T-helper 2 cell treated with Interferon-gamma antibody and Interleukin-4, amounts not matched to agents 100 ng/mL and 5 ng/mL, for 36 hours (primary cell): Measurements from ENCODE around the gene ITIH4. TPM values are rescaled to one million over a fixed set of nuclear protein-coding genes. Genes with fewer than 3 reads are reported as not detected.
"Not testable (repeated sequence)": the region's sequence is repeated elsewhere in the genome, so short reads cannot be mapped to it uniquely, and the experiment has no call there.

ENCODE experiments used
- intact Hi-C: fragments of 100-400 bp; cut with micrococcal nuclease; formaldehyde crosslinking; loops from one replicate; pipeline ENCODE4 v1.15.1; 2023
- total RNA-seq: library from RNA; stranded (reverse); gene quantifications from 2 replicates; pipeline ENCODE4 v1.2.3, GENCODE V29; 2022

The ITIH4 gene
- total RNA-seq, 1 donor from 2014 or later = 9.7 TPM

DNA sequence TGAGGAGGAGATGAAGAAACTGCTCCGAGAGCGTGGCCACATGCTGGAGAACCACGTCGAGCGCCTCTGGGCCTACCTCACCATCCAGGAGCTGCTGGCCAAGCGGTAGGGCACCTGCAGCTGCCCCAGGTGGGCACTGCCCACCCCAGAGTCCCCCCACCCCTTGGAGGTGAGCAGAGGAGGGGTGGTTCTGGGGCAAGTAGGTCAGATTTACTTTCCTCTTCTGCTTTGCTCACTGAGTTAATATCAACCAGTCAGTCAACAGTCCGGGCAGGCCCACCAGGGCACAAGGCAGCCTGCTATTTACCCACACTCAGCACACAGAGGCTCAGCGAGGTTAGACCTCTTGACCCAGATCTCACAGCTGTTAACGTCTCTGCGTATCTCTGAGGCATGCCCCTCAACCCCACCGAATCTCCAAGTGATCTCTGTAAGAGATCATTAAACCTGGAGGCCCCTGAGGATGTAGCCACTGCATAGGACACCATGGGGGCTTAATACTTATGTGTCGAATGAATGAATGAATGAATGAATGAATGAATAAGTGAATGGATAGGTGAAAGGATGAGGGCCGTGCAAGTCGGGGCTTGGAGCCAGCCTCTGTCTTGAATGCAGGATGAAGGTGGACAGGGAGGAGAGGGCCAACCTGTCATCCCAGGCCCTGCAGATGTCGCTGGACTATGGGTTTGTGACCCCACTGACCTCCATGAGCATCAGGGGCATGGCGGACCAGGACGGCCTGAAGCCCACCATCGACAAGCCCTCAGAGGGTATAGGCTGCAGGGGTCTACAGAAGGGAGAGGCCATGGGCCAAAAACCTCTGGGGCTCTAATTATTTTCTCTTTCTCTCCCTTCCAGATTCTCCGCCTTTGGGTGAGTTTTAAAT lies 43.9 kb downstream of the ITIH4 start:
- intact Hi-C loops = no loop called here

DNA sequence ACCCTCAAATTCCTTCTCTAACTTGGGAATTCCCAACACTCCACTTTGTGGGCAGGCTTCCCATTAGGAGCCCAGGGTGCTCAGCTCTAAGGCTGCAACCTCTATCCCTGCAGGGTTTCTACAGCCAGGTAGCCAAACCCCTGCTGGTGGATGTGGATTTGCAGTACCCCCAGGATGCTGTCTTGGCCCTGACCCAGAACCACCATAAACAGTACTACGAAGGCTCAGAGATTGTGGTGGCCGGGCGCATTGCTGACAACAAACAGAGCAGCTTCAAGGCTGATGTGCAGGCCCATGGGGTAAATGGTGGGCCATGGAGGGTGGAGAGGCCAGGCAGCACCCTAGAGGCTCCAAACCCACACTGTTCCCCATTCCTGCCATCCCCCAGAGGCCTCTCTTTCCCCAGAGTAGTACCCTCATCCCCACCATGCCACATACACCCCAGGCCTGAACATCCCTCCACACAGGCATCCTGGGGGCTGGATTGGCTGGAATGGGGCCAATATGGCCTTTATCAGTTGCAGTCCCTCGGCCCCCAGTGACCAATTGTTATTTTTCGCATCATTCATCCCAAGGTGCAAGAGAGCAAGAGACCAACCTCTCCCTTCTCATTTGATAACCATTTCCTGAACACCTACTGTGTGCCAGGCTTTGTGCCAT lies 45.4 kb downstream of the ITIH4 start:
- intact Hi-C loops = no loop called here

DNA sequence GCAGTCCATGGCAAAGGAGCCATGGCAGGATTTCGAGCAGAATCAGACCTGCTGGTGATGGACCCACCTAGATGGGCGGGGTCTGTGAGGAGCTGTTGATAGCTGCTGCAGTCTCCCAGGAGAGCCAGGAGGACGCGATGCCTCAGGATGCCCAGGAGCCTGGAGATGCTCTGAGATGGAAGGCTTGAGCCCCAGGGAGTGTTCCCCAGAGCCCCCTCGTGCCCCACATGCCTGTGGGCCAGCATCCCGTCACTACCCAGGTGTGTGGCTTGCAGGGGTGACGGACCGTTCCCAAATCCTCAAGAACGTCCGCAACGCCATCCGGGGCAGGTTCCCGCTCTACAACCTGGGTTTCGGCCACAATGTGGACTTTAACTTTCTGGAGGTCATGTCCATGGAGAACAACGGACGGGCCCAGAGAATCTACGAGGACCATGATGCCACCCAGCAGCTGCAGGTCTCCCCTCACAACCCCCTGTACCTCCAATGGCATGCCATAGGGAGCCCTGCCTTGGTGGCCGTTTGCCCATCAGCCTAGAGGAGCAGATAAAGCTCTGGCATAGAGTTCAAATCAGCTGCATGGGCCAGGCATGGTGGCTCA lies 46.4 kb downstream of the ITIH4 start:
- intact Hi-C loops = no loop called here

DNA sequence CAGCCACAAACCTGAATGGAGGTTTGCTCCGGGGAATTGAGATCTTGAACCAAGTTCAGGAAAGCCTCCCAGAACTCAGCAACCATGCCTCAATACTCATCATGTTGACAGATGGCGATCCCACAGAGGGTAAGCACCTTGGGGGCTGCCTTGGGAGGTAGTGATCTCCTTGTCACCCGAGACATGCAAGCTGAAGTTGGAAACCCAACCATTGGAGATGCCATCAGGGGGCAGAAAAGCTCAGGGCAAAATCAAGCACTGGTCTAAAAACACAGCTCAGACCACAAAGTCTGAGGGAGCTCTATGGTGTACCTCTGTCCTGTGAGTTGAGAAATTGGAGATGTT lies 47.3 kb downstream of the ITIH4 start:
- intact Hi-C loops = no loop called here

DNA sequence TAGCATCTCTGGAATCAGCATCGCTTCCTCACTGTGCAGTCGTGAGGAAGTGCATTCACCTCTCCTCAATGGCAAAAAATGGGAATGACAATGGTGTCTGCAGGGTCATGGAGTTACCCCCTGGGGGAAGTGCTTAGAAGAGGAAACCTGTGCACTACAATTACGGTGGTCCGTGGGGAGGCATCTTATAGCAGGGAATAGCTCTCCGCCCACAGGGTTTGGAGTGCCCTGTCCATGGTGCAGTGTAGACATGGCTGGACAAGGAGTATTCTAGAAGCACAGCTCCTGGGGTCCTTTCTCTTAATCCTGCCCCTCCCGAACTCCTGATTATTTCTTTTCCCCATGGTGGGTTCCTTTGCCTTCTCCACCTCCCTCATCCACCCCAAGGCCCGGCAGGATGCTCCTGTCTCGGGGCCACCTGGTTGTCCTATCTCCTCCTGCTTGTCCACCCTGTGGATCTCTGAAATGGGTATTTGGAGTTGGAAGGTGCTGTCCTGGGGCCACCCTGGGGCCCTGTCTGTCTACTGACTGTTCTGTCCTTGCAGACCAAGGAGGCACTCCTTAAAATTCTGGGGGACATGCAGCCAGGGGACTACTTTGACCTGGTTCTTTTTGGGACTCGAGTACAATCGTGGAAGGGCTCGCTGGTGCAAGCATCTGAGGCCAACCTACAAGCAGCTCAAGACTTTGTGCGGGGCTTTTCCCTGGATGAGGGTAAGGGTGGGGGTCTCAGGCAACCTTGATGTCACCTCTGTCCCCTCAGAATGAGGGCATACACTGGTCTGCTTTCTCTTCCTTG lies 47.9 kb downstream of the ITIH4 start:
- intact Hi-C loops = no loop called here

DNA sequence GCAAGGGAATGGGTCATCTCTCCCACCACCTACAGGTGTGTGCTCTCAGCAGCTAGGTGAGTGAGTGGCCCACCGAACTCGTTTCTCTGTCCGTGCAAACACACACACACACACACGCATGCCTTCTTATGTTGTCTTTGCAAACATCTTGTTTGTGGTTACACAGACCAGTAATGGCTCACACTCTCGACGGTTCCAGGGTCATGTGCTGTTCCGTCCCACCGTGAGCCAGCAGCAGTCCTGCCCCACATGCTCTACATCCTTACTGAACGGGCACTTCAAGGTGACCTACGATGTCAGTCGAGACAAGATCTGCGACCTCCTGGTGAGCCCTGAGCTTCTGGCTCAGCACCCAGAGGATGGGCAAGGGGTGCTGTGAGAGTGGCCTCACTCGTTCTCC lies 48.7 kb downstream of the ITIH4 start:
- intact Hi-C loops = no loop called here

DNA sequence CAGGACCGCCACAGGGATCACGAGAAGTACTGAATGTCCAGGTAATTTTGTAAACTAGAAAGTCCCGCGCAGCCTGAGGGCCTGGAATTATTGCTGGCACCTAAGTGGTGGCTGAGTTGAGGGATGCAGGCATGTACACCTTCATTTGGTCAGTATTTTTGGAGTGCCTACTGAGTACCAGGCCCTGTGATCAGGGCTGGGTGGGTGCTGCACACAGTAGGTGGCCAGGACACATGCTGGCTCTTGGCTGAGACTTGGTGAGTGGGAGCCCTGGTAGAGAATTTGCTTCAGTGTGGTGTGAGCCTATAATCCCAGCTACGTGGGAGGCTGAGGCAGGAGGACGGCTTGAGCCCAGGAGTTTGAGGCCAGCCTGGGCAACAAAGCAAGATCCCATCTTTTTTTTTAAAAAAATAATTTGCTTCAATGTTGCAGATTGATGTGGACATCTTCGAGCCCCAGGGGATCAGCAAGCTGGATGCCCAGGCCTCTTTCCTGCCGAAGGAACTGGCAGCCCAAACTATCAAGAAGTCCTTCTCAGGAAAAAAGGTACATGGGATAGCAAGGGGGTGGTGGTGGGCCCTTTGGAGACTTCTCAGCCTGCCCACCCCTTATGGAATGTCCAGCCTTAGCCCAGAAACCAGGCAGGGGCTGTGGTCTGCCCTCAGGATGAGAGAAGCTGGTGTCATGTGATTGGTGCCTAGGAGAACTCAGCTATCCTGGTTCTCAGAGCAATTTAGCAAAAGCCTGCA lies 50.5 kb downstream of the ITIH4 start:
- intact Hi-C loops = no loop called here

DNA sequence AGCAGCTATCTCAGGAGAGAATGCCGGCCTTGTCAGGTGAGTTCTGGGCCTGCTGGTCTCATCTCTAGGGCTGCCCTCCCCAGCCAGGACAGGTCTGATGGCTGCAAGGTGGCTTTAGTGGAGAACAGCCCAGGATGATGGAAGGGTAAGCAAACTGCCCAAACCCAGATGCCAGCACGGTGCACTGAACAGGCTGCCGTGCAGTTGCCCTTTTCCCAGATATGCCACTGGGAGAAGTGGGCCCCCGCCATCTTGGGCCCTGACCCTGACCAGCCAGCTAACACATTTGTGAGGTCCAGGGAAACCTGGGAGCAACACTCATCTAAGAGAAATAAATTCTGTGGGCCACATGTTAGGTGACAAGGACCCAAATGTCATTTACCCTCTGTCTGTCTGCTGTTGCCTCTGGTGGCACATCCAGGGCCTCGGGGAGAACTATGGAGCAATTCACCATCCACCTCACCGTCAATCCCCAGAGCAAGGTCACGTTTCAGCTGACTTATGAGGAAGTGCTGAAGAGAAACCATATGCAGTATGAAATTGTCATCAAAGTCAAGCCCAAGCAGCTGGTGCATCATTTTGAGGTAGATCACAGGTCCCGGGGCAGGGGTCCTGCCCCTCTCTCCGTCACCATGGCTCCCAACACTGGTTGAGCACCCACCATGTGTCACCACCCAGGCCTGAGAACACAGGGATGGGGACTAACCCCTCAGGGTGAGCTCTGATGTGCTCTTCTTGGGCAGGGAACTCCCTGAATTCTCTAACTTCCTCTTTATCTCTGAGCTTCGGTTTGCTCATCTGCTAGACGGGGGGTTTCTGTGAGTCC lies 51.2 kb downstream of the ITIH4 start:
- intact Hi-C loops = no loop called here

DNA sequence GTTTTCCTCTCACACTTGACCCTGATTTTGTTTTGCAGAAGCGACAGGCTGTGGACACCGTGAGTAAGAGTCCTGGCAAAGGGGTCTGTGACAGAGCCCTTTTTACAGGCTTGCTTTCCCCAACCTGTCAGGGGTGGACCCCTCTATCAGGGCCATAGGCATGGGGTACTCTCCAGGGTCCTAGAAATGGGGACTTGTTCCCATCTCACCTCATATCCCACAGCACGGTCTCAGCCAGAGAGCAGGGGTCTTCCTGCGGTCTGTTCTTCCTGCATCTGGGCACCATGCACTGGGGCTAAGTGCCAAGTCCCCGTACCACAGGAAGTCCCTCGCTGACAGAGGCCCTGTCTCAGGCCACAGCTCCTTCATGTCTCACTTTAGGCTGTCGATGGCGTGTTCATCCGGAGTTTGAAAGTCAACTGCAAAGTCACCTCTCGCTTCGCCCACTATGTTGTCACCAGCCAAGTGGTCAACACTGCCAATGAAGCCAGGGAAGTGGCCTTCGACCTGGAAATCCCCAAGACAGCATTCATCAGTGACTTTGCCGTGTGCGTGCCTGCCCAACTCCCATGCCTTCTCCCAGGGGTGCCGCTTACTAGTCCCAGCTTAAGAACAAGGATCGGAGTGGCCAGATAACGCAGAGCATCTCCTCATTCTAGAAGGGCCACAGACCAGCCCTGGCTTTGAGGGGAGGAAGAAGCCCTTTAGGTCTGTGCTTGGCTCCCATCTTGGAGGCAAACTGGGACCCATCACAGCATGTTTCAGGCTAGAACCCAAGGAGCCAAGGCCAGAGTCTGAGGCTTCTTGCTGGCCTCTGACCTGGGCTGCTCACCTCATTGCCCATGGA lies 52.3 kb downstream of the ITIH4 start:
- intact Hi-C loops = no loop called here

DNA sequence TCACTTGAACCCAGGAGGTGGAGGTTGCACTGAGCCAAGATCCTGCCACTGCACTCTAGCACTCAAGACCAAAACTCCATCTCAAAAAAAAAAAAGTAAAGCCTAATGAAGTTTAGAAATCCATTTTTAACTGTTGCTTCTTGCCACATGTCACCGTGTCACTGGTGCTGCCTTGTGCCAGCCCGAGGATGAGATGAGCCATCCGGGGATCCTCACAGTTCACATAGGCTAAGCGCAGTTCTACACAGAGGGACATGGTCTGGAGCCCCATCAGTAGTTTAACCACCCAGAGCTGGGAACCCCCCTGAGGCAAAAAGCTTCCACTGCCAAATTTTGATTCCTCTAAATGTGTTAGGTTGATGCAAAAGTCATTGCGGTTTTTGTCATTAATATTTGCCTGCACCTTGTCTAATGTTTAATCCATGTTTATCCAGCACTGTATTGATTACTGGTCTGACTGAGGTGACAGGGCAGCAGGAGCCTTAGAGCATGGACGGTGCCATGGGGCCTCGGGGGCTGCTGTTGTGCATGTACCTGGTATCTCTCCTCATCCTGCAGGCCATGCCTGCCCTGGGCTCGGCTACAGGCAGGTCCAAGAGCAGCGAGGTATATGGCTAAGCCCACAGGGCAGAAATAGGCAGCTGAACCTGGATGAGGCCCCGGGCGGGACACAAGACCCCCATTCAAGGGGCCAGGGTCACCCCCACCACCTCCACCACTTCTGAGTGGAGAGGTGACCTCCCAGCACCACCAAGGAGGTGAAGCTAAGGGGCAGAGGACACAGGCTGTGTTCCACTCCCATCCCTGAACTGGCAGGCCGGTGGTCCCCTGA lies 53.1 kb downstream of the ITIH4 start, which contains the start of gene ITIH1:
TSS of gene ITIH1 (plus strand) at position 473 of the 832 bp plus-strand sequence. CDS start at position 490, 17 bp downstream.
- intact Hi-C loops = no loop called here

DNA sequence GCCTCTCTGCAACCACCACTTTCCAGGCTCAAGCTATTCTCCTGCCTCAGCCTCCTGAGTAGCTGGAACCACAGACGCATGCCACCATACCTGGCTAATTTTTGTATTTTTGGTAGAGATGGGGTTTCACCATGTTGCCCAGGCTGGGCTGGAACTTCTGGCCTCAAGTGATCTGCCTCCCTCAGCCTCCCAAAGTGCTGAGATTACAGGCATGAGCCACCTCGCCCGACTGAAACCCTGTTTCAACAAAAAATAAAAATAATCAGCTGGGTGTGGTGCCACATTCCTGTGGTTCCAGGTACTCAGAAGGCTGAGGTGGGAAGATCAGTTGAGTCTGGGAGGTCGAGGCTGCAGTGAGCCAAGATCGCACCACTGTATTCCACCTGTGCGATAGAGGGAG lies 54.0 kb downstream of the ITIH4 start:
- intact Hi-C loops = not testable (repeated sequence)

DNA sequence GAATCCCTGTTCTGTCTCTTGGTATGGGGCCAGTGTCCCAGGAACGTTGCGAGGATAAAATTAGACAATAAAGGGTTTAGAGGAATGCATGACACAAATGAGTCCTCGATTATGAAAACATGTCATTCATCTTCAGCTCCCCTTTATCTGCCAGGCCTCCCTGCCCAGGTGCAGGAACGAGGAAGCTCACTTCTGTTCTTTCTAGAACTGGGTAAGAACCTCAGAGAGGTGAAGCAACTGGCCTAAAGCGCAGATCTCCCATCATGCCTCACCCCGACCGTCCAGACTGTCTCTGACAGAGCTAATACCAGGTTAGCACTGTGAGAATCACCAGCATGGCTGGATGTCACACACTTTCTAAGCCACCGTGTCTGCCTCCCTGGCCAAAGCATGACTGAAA lies 54.6 kb downstream of the ITIH4 start:
- intact Hi-C loops = no loop called here

DNA sequence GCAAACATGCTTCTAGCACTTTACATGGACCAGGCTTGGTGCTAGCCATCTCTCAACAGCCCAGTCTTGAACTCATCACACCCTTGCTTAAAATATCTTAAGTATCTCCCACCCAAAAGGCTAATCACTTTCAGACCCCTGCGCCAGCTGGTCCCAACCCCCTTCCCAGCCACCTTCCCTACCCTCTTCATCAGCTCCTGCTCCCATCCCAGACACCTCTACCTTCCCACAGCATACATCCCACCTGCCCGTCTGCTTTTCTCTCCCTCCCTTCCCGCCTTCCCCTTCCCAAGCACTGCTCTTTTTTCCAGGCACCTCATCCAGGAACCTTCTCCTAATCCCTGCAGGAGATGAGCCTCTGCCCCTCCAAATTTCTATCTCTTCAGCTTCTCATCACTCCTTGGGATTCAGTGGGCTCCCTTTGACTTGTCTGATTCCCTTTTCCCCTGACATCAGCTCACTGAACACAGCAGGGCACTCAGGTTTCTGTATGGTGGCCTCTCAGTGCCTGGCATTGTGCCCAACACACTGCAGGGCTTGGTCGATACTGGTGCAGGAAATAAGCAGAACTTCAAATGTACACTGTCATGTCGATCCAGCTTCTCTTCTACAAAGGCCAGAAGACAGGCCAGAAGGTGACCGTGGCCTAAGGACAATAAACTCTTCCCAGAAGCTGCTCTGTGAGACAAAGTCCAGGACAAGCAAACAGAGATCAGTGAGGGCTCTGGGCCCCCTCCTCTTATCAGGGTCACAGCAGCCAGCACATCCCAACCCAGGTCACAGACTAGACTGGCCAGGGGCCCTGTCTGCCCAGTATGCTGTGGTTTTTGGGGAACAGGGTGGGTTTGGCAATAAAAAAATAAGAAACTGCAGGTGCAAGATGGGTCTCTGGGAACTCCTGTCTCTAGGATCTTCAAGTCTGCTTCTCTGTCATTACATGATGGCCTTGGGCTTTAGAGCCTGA lies 55.3 kb downstream of the ITIH4 start:
- intact Hi-C loops = no loop called here

DNA sequence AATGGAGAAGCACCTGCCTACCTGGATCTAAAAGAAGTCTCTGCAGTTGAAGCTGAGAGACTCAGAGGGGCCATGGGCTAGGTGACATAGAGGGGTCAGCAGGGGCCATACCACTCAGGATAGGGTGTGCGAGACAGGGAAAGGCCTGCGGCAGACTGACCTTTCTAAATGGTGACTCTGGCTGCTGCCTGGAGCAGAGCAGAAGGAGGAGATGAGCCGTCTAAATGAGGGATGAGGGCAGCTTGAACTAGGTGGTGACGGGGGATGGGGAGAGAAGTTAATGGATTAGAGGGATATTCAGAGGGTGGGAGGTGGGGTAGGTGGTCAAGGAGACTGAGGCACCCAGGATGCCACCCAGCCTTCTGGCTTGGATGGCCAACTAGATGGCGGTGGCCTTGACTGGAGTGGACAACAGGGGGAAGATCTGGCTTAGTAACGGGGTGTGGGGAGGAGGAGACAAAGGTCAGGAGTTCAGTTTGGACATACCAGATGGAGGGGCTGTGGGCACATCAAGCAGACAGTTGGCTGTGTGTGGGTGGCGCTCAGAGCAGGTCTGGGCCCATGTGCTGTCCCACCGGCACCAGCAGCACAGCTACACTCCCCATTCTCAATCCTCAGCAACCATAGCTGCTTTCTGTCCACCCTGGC lies 56.3 kb downstream of the ITIH4 start:
- intact Hi-C loops = no loop called here

DNA sequence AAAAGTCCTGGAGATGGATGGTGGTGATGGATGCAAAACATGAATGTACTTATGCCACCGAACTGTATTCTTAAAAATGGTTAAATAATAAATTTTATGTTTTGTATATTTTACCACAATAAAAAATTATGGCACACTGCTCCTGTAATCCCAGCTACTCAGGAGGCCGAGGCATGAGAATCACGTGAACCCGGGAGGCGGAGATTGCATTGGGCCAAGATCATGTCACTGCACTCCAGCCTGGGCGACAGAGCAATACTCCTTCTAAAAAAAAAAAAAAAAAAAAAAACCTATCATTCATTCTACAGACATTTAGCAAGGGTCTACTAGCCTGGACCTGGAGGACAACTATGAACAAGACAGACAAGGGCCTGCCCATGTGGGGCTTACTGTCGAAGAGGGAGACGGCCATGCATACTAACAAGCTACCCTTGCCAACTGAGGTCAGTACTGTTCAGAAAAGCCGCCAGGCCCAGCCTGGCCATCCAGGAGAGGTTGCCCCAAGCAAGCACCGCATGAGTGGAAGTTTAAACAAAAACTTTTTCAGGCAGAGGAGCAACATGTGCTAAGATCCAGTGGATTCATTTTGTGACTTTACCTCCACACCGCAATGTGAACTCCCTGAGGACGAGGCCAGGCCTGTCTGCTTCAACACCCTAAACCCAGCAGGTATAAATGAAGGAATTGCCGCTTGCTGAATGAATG lies 57.0 kb downstream of the ITIH4 start:
- intact Hi-C loops = no loop called here

DNA sequence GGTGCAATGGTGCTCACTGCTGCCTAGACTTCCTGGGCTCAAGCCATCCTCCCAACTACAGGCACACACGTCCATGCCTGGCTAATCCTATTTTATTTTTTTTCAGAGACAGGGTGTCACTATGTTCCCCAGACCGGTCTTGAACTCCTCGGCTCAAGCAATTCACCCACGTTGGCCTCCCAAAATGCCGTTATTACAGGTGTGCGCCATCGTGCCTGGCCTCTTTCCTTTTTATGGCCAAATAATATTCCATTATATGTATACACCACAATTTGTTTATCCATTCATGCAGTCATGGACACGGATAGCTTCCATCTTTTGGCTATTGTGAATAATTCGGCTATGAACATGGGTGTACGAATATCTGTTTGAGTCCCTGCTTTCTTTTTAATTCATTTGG lies 58.8 kb downstream of the ITIH4 start:
- intact Hi-C loops = no loop called here
